Skeletal muscle cell (primary cell): ENCODE data around the gene NFAM1.
A peak's percentile ranks its signal among the peaks of the same experiment; 100 is the strongest.

Source experiments
- DNase-seq: peaks from one replicate; pipeline ENCODE4 v3.0.0-alpha.2; 2010; ENCODE audit warnings: low read depth
- H3K4me3 ChIP-seq: 2 replicates; pipeline ENCODE4 v1.5.1; 2011; ENCODE audit warnings: low read depth, mild to moderate bottlenecking, control low read depth, low read length, moderate library complexity

The NFAM1 gene

DNA sequence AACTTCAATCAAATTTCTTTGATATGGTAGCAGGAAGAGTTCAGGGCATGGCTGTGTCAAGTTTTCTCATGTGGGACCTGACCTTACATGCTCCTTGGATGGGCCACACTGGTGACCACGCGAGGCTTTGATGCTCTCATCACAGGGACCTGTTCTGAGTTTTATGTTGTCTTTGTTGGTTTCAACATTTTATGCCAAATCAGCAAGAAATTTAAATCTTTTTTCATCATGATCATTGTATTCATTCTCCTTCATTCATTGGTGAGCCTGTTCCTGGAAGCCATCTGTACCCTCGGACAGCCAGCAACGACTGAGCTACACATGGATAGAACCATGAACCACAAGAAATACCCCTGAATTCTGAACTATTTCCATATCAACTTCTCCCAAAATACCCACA is 10.5 kb upstream of the NFAM1 start:
- DNase-seq, result no peak
- no peak overlapping the region for H3K4me3 ChIP-seq

DNA sequence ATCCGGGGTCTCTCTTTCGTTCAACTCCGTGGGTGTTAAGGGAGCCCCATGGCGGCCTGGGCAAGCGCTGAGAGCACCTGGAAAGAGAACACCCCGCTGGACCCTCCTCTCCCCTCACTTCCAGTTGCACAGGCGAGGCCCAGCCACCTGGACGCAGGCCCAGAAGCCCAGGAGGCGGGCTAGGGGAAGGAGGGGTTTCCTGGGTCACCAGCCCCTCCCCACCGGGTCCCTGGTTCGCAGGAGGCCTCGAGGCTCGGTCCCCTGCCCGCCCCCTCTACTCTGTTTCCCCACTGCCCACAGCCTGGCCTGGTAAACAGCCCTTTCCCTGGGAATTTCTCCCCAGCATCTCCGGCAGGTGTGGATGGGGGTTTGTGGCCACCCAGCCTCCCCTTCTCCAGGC is 8.5 kb upstream of the NFAM1 start:
- H3K4me3 ChIP-seq, result no peak overlapping the region
- no peak for DNase-seq

- H3K4me3 ChIP-seq, result peak overlapping the region; percentile 15
- DNase-seq, result no peak
Observed at GRCh38 chr22:42439821-42440674, 7.8 kb upstream of the NFAM1 start.

GRCh38 chr22:42439021-42439567 is 6.9 kb upstream of the NFAM1 start:
- no peak for DNase-seq
- H3K4me3 ChIP-seq, result no peak overlapping the region

GRCh38 chr22:42438293-42438650 is 6.1 kb upstream of the NFAM1 start:
- no peak overlapping the region for H3K4me3 ChIP-seq
- no peak for DNase-seq

GRCh38 chr22:42437488-42438292 is 5.5 kb upstream of the NFAM1 start:
- no peak for DNase-seq
- peak overlapping the region; percentile 54 for H3K4me3 ChIP-seq

- no peak for DNase-seq
- no peak overlapping the region for H3K4me3 ChIP-seq
Observed at GRCh38 chr22:42436404-42436803, 4.2 kb upstream of the NFAM1 start.

- H3K4me3 ChIP-seq, result no peak overlapping the region
- no peak for DNase-seq
Observed at GRCh38 chr22:42434748-42435425, 2.7 kb upstream of the NFAM1 start.

- H3K4me3 ChIP-seq, result no peak overlapping the region
Observed at GRCh38 chr22:42433754-42434682, 1.8 kb upstream of the NFAM1 start.

GRCh38 chr22:42432818-42433217 is 615 bp upstream of the NFAM1 start:
- no peak overlapping the region for H3K4me3 ChIP-seq
- DNase-seq, result no peak

More at GRCh38 chr22:42433754-42434682, 1.8 kb upstream of the NFAM1 start:
- no peak for DNase-seq

GRCh38 chr22:42431401-42432019 is 693 bp downstream of the NFAM1 start:
- H3K4me3 ChIP-seq, result no peak overlapping the region
- DNase-seq, result no peak

DNA sequence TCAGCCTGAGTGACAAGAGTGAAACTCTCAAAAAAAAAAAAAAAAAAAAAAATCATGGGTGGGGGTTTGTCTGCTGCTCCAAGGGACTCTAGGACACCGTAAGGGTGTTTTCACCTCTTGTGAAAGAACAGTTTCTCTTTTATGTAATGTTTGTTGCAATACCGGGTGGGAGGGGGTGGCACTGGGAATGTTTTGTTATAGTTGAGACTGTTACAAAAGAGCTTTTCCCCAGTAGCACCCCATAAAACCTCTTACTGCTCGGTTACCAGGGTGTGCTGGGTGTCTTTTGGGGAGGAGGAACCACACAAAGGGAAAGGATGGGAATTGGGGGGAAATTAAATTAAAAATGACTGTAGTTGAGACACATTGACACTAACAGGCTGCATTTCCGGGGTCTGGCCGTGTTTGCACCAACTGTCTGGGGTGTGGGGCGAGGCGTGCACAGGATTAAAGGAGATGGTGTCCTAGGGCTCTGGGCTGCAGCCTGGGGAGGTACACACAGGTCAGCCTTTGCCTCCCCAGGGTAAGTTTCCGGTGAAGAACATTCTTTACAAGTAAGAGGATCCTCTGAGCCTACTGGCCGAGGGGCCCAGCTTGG is 1.6 kb downstream of the NFAM1 start:
- no peak overlapping the region for H3K4me3 ChIP-seq
- DNase-seq, result no peak

DNA sequence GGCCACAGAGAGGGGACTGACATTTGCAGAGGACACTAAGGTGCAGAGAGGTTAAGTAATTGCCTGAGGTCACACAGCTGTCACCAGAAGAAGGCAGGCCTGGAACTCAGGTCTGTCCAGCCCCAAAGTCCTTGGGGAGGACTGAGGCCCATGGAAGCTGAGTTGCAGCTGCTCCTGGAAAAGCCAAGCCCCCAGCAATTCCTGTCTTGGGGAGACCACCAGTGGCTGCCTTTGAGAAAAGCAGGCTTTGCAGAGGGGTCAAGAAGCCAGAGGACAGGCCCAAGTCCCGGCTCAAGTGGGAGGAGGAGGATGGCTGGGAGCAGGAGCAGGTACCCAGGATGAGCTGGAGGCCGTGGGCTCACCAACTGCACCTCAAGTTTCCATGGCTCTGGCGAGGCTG is 3.4 kb downstream of the NFAM1 start:
- no peak for DNase-seq
- H3K4me3 ChIP-seq, result no peak overlapping the region

DNA sequence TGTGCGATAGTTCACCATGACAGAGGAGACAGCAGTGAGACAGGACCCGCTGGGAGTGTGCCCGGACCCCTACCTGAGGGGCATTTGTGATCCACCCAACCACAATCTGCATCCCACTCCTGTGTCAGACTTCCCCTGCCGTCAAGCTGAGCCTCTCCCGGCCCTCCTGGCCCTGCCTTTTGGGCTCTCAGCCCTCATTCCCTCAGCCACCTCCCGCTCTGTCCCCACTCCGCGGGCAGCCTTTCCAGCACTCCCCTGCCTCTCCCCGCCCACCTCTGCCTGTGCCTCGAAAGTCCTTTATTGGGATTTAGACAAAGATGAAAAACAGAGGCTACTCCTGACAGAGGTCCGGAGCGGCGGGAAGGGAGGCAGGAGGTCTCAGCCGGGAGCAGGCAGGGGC is 4.2 kb downstream of the NFAM1 start:
- H3K4me3 ChIP-seq, result no peak overlapping the region
- DNase-seq, result no peak

DNA sequence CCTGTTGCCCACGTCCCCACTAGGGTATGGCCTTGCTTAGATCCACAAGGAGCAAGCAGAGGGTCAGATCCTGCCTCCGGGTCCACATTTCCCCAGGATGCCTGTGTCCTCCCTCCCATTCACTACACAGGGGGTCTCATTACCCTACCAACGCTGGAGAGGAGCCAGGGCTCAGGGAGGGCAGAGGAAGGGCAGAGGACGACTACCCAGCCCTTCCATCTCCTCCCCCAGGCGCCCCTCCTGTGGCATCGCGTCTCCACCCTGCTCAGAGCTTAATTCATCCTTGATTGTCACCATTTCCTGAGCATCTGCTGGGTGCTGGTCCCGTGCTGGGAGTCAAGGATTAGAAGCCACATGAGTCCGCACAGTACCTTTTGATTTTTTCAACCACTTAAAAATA is 5.0 kb downstream of the NFAM1 start:
- DNase-seq, result no peak
- no peak overlapping the region for H3K4me3 ChIP-seq

DNA sequence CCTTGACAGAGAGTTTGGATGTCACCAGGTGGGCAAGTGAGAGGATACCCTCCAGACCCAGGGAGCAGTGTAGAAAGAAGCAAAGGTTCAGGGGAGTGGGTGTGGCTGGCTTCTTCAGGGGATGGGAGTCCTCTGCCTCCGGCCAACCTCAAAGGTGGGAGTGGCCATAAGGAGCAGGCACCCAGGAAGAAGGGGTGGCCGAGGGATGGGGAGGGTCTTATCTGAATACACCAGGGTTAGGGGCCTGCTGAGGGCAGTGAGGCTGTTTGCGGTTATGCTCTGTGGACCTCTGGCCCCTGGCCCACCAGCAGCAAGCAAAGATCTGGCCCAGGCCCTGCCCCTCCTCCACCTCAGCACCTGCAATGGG is 6.2 kb downstream of the NFAM1 start:
- H3K4me3 ChIP-seq, result no peak overlapping the region
- no peak for DNase-seq

- no peak overlapping the region for H3K4me3 ChIP-seq
- DNase-seq, result no peak
Observed at GRCh38 chr22:42425337-42425988, 6.7 kb downstream of the NFAM1 start.
